ENCODE results near the gene ZNF521.
"Not testable (repeated sequence)": the region's sequence is repeated elsewhere in the genome, so short reads cannot be mapped to it uniquely, and the experiment has no call there.

The ZNF521 gene

GRCh38 chr18:25033175-25033574 lies 318.8 kb downstream of the ZNF521 start:
- not testable (repeated sequence) for DNase-seq (ENCODE audit: low read depth in 2 of 2)

- no peak for DNase-seq (ENCODE audit: low read depth in 2 of 2)
Observed at GRCh38 chr18:25029802-25030201, 322.2 kb downstream of the ZNF521 start.

DNA sequence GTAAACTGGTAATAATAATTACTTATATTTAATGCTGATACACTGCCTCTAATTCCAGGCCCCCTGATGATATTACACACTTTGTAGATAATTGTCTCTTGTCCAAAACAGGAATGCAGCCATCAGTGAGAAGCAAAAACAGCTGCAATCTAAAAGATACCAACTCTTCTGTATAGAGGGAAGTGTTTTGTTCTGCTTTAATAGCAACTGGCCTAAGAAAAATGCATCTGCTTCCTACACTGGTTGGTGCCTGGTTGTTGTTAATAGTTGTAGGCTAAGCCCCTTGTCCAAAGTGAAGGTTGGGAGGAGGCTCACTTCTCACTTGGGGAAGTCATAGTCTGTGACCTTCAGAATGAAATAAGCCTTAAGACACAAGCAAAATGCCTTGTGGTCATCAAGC lies 332.0 kb downstream of the ZNF521 start:
- DNase-seq (ENCODE audit: low read depth in 2 of 2), result no peak

GRCh38 chr18:25019086-25019860 lies 332.7 kb downstream of the ZNF521 start:
- DNase-seq (ENCODE audit: low read depth in 2 of 2), result no peak

DNA sequence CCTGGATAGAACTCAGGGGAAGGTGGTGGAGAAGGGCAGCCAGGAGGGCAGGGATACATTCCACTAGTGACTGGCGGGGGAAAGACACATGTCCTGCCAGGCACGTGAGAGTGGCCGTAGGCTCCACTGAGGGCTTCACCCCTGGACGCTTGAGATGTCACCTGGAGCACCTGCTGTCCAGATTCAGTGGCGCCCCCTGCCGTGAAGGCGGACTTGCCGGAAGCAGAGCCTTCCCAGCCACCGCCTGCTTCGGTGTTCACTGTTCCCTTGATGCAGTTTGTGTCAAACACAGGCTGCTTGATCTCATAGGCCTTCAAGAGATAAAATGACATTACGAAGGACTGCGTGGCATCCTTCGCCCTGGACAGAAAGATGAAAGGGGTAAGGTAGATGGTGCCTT lies 335.3 kb downstream of the ZNF521 start:
- no peak for DNase-seq (ENCODE audit: low read depth in 2 of 2)

DNA sequence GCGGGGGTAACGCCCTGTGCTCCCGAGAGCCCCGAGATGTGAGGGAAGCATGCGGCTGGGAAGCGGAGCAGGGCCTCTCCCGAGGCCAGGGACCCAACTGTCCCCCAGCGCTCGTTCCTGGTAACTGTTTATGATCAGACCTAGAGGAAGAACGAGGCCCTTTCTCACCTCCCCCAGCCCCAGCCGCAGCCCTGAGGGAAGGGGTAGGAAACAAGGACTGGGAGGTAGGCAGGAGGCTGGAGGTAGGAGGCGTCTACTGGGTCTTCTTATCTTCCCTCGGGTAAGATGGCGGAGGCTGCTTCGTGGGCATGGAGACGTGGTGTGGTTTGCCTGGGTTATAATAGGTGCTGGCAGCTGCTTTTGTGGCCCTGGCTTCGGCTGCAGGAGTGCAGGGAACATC lies 335.8 kb downstream of the ZNF521 start:
- no peak for DNase-seq (ENCODE audit: low read depth in 2 of 2)
